Eye (tissue), 1 donor: ENCODE measurements around the gene NTPCR.
"Not testable (repeated sequence)": the region's sequence is repeated elsewhere in the genome, so short reads cannot be mapped to it uniquely, and the experiment has no call there.

Experiments used
- DNase-seq: peaks from one replicate; pipeline ENCODE4 v3.0.0-alpha.2; 2015

Gene NTPCR

GRCh38 chr1:232950197-232951176 lies at the start of gene NTPCR:
NTPCR (plus strand) TSS chr1:232950611; CDS start chr1:232950711, 100 bp downstream.
- peak; percentile 99 for DNase-seq

DNA sequence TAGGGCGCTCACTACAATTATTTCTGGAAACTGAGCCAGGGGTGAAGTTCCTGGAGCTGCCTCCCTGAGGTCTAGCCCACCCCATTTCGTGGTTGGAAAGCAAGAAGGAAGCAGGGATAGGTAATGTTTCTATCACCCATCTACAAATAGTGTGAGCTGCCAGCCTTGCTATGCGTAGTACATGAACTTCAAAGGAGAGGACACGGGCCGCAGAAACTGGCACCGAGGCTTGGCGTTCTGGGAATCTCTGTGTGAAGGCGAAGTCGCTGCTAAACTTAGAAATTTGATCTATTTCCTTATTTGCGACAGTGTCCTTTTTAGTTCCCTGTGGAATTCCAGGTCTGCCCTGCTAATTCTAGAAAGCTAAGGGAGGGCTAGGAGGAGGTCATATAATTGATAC lies 49.6 kb upstream of the NTPCR start:
- DNase-seq = no peak

- DNase-seq = peak; percentile 20
Observed at GRCh38 chr1:232901255-232901654, 49.2 kb upstream of the NTPCR start.

DNA sequence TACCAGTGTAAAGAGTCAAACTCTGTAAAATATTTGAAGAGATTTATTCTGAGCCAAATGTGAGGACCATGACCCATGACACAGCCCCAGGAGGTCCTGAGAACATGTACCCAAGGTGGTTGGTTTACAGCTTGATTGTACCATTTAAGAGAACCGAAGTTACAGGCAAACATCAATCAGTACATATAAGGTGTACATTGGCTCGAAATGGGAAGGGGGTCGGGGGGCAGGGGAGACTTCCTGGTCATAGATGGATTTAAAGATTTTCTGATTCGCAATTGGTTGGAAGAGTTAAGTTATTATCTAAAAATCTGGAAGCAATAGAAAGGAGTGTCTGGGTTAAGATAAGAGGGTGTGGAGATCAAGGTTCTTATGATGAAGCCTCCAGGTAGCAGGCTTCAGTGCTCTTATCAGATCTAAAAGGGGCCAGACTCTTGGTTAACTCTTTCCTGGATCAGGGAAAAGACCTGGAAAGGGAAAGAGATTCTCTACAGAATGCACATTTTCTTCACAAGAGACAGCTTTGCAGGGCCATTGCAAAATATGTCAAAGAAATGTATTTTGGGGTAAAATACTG lies 47.5 kb upstream of the NTPCR start:
- no peak for DNase-seq

- DNase-seq = no peak
Observed at GRCh38 chr1:232904131-232904530, 46.3 kb upstream of the NTPCR start.

DNA sequence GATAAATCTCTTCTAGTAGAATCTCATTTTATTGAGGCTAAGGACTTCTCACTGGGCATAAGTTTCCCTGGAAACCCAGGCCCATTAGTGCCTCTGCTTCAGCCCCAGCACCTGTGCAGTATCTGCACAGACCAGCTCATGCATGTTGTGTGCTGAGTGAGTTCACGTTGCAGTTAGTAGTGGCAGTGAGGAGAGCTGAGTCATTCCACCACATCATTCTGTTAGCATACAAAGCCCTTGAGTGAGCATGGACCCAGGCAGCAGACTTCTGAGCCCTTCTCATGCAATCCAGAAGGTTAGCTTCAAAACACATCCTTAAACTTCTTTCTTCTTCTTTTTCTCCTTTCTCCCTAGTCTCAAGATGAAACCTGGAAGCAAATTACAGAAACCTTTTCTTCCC lies 45.8 kb upstream of the NTPCR start:
- DNase-seq = no peak

DNA sequence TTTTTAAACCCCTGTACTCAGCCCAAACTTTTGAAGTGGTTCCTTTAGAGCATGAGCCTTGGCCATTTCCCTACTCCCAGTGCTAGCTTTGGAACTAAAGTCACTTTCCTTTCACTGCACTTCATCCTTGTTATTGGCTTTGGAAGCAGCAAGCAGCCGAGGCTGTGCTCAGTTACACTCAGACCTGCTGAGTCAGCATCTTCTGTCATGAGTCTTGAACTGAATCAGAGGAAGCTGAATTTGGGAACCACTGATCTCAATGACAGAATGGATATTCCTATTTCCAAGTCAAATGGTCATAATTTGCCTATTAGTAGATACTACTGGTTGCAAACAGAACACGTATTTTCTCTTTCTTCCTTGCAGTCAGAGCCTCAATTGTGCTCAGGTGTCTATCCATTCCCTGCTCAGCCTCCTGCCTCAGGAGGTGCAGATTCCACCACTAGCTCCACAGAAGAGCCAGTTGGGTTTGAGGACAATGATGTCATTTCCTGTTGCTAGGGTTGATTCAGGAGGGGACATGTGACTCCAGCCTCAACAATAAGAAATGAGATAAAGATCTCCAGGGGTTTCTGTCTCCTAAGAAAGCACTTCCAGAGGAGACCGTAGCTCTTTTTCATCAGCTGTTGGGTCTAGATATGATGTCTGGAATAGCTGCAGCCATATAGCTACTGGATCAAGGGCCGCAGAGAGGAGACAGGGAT lies 44.9 kb upstream of the NTPCR start:
- no peak for DNase-seq

DNA sequence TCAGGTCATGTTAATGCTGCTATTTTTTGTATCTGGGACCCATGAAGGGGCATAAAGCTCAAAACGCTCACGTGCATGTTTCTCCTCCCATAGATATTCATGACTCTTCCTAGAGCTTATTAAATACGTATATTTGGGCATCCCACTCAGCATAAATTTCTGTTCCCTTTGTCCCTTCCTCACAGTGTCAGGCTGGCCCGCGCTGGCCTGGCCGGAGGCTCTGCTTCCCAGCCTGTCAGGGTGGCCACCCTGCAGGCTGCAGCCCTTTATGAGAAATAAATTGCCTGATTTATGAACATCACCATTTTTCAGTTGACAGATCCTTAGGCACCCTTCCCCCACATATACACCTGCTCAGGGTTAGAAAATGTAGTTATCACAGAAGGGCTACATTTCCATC lies 44.0 kb upstream of the NTPCR start:
- no peak for DNase-seq

GRCh38 chr1:232908831-232909230 lies 41.6 kb upstream of the NTPCR start:
- no peak for DNase-seq

- DNase-seq = no peak
Observed at GRCh38 chr1:232909752-232910151, 40.7 kb upstream of the NTPCR start.

GRCh38 chr1:232911027-232911599 lies 39.3 kb upstream of the NTPCR start:
- DNase-seq = no peak

- no peak for DNase-seq
Observed at GRCh38 chr1:232912845-232913580, 37.4 kb upstream of the NTPCR start.

- not testable (repeated sequence) for DNase-seq
Observed at GRCh38 chr1:232914271-232914670, 36.1 kb upstream of the NTPCR start.

- DNase-seq = no peak
Observed at GRCh38 chr1:232915212-232915611, 35.2 kb upstream of the NTPCR start.

DNA sequence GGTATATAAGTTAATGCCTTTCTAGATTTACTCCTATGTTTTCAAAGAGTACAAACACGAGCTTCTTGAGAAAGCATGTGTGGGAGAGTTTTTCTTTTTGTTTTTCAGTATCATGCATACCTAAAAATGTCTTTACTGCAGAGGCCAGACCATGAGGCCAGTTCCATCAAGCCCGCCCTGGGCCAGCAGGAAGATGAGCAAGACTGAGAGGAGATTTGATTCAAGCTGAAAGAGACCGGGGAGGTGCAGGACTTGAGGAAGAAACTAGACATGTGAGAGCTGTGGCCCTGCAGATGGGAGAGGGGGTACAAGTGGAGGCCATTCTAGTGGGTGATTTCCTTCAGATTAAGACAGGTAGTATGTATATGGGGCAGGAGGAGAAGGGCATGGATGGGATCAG lies 33.4 kb upstream of the NTPCR start:
- DNase-seq = no peak

GRCh38 chr1:232921381-232921780 lies 29.0 kb upstream of the NTPCR start:
- DNase-seq = no peak

GRCh38 chr1:232922485-232922884 lies 27.9 kb upstream of the NTPCR start:
- DNase-seq = no peak

DNA sequence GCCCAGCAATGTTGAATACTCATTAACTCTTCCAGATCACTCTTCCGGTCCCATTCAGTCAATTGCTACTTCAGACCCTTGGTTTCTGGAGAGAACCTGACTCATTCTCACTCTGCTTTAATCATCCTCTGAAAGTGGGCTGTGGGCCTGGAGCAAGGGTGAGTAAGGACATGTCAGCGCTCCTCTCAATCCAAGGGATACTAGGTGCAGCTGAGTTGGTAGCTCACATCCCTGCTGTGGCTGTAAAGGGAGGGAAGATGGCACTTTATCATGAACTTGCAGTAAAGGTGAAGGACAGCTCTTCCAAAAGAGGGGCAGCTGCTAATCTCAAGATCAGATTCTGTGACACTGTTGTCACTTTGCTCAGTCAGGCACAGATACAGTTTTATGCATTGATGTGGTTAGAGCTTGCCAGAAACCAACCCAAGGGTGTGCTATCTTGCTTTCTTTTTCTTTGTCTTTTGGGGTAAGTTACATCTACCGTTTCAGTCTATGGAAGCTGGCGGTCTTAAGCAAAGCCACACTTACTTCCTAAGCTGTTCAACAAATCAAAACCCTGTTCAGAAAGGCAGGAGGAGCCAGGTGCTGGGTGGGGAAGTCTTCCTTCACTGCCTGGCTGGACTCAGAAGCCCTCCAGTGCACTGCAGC lies 26.5 kb upstream of the NTPCR start:
- no peak for DNase-seq

- DNase-seq = no peak
Observed at GRCh38 chr1:232924874-232925273, 25.5 kb upstream of the NTPCR start.

- peak; percentile 83 for DNase-seq
Observed at GRCh38 chr1:232925421-232926220, 24.8 kb upstream of the NTPCR start.

GRCh38 chr1:232927166-232927565 lies 23.2 kb upstream of the NTPCR start:
- DNase-seq = not testable (repeated sequence)
